K562 (cell line): Measurements from ENCODE around the gene TEX22. TPM values are rescaled to one million over a fixed set of nuclear protein-coding genes. Genes with fewer than 3 reads are reported as not detected.

Experiments
- CXXC5 ChIP-seq: fragments of 250-450 bp; sonication (Bioruptor Pico); IDR thresholded peaks from 2 replicates; pipeline ENCODE4 v1.8.0; 2022; ENCODE audit warnings: inconsistent platforms, mild to moderate bottlenecking, moderate library complexity
- EGR1 ChIP-seq: fragments of 450-650 bp; conservative IDR thresholded peaks from 2 replicates; pipeline ENCODE4 v1.6.1; 2017; ENCODE audit warnings: mild to moderate bottlenecking
- FIP1L1 ChIP-seq: fragments of 200-400 bp; formaldehyde crosslinking; IDR thresholded peaks from 2 replicates; pipeline ENCODE4 v1.6.1; 2018; ENCODE audit warnings: mild to moderate bottlenecking, low read depth, low read length; ENCODE audit not compliant: poor library complexity, severe bottlenecking
- FOXK1 ChIP-seq: sonication (generic); formaldehyde crosslinking; IDR thresholded peaks from 2 replicates; pipeline ENCODE4 v1.8.0; 2022; ENCODE audit warnings: missing genetic modification reagents, mild to moderate bottlenecking, borderline replicate concordance
- GABPA ChIP-seq: fragments of 200-800 bp; sonication (Bioruptor generic); conservative IDR thresholded peaks from 2 replicates; pipeline ENCODE4 v1.6.1; 2016; ENCODE audit warnings: low read depth, missing genetic modification characterization, missing compliant biosample characterization
- HNRNPLL ChIP-seq: fragments of 200-400 bp; formaldehyde crosslinking; IDR thresholded peaks from 2 replicates; pipeline ENCODE4 v1.6.1; 2017; ENCODE audit warnings: low read length, low read depth, mild to moderate bottlenecking; ENCODE audit not compliant: poor library complexity, severe bottlenecking
- POU5F1 ChIP-seq: fragments of 150-350 bp; IDR thresholded peaks from 2 replicates; pipeline ENCODE4 v1.6.1; 2014; ENCODE audit warnings: borderline replicate concordance, low read length, low read depth, mild to moderate bottlenecking; ENCODE audit not compliant: partially characterized antibody
- PTBP1 ChIP-seq: fragments of 200-400 bp; formaldehyde crosslinking; IDR thresholded peaks from 2 replicates; pipeline ENCODE4 v1.6.1; 2017; ENCODE audit warnings: low read depth, low read length
- PURB ChIP-seq: sonication (generic); formaldehyde crosslinking; IDR thresholded peaks from 2 replicates; pipeline ENCODE4 v1.9.0; 2021; ENCODE audit warnings: low read depth, mild to moderate bottlenecking, missing genetic modification reagents
- RB1 ChIP-seq: fragments of 450-650 bp; IDR thresholded peaks from 2 replicates; pipeline ENCODE4 v1.6.1; 2017; ENCODE audit warnings: low read depth, mild to moderate bottlenecking
- RBM17 ChIP-seq: fragments of 200-400 bp; formaldehyde crosslinking; IDR thresholded peaks from 2 replicates; pipeline ENCODE4 v1.6.1; 2017; ENCODE audit warnings: low read depth, mild to moderate bottlenecking, low read length, borderline replicate concordance
- RBM22 ChIP-seq: fragments of 200-400 bp; formaldehyde crosslinking; IDR thresholded peaks from 2 replicates; pipeline ENCODE4 v1.6.1; 2018; ENCODE audit warnings: low read length, low read depth; ENCODE audit not compliant: poor library complexity, severe bottlenecking
- RBM39 ChIP-seq: fragments of 200-400 bp; formaldehyde crosslinking; optimal IDR thresholded peaks from 2 replicates; pipeline ENCODE3; 2018; ENCODE audit warnings: low read depth, low read length
- SMARCA4 ChIP-seq: fragments of 450-650 bp; IDR thresholded peaks from 2 replicates; pipeline ENCODE4 v1.6.1; 2016
- SMARCA5 ChIP-seq: fragments of 450-650 bp; IDR thresholded peaks from 2 replicates; pipeline ENCODE4 v1.6.1; 2016
- SRSF3 ChIP-seq: fragments of 200-400 bp; formaldehyde crosslinking; IDR thresholded peaks from 2 replicates; pipeline ENCODE4 v1.6.1; 2016; ENCODE audit warnings: mild to moderate bottlenecking, low read length, moderate library complexity; ENCODE audit not compliant: insufficient read depth
- TGIF2 ChIP-seq: sonication (generic); formaldehyde crosslinking; IDR thresholded peaks from 2 replicates; pipeline ENCODE4 v1.8.1; 2022; ENCODE audit warnings: mild to moderate bottlenecking, missing genetic modification reagents, moderate library complexity
- U2AF2 ChIP-seq: fragments of 200-400 bp; formaldehyde crosslinking; optimal IDR thresholded peaks from 2 replicates; pipeline ENCODE3; 2017; ENCODE audit warnings: low read depth, mild to moderate bottlenecking, low read length
- XRCC3 ChIP-seq: fragments of 450-650 bp; IDR thresholded peaks from 2 replicates; pipeline ENCODE4 v1.6.1; 2017; ENCODE audit warnings: mild to moderate bottlenecking, moderate library complexity
- ZNF239 ChIP-seq: fragments of 250-450 bp; sonication (Bioruptor Pico); IDR thresholded peaks from 2 replicates; pipeline ENCODE4 v1.4.0; 2020; ENCODE audit warnings: mild to moderate bottlenecking
- ZNF384 ChIP-seq: IDR thresholded peaks from 2 replicates; pipeline ENCODE4 v1.6.1; 2012; ENCODE audit warnings: low read depth, low read length, improper control_type of control experiment
- ZNF766 ChIP-seq: fragments of 200-800 bp; sonication (Bioruptor generic); conservative IDR thresholded peaks from 2 replicates; pipeline ENCODE4 v1.6.1; 2016; ENCODE audit warnings: missing genetic modification characterization, missing compliant biosample characterization
- polyA plus RNA-seq, 8 experiments: library from polyadenylated mRNA; depleted of rRNA in 4 of 8; stranded (reverse) in 5 of 8; unstranded in 3 of 8; fragments of >200 nt; fragmentation: Nextera tagmentation in 2 of 8; fragmentation: Illumina TruSeq in 1 of 8; extraction: Ambion mirVana in 2 of 8; extraction: Trizol in 1 of 8; gene quantifications; 2 replicates each; pipeline versions ENCODE4 v1.2.1 to v1.2.3, GENCODE V29; 2011 to 2014; ENCODE audit warnings: inconsistent platforms in 1 of 8, missing spikeins in 1 of 8
- total RNA-seq, 7 experiments: library from RNA; depleted of rRNA in 6 of 7; stranded (reverse); fragments of >200 nt in 6 of 7; fragmentation: Illumina TruSeq in 2 of 7; extraction: Trizol in 2 of 7; gene quantifications; 2 replicates each; pipeline versions ENCODE4 v1.2.1 to v1.2.3, GENCODE V29; 2011 to 2021; ENCODE audit warnings: low replicate concordance in 1 of 7
- TF ChIP-seq, protein P1 (sequence below): fragments of 450-650 bp; IDR thresholded peaks from 2 replicates; pipeline ENCODE4 v1.7.0; 2016; ENCODE audit warnings: borderline replicate concordance
- TF ChIP-seq, protein P2 (sequence below), 3 experiments: fragments of 200-800 bp in 1 of 3; fragments of 250-450 bp in 1 of 3; fragments of 450-650 bp in 1 of 3; sonication (Bioruptor Pico) in 1 of 3; sonication (Bioruptor generic) in 1 of 3; formaldehyde crosslinking in 1 of 3; IDR thresholded peaks; 2 replicates each; pipeline versions ENCODE4 v1.6.1 to v1.8.0; 2016 to 2022; ENCODE audit warnings: mild to moderate bottlenecking in 2 of 3, missing genetic modification characterization in 2 of 3, missing compliant biosample characterization in 1 of 3, moderate library complexity in 1 of 3

TEX22 gene
- total and polyA plus RNA-seq, 9 of the 15 experiments (the other 6 are each of a cell fraction or from before 2014, with no cell fraction given) = 0.04 to 1.7 (median 0.23) TPM; not detected in 2

DNA sequence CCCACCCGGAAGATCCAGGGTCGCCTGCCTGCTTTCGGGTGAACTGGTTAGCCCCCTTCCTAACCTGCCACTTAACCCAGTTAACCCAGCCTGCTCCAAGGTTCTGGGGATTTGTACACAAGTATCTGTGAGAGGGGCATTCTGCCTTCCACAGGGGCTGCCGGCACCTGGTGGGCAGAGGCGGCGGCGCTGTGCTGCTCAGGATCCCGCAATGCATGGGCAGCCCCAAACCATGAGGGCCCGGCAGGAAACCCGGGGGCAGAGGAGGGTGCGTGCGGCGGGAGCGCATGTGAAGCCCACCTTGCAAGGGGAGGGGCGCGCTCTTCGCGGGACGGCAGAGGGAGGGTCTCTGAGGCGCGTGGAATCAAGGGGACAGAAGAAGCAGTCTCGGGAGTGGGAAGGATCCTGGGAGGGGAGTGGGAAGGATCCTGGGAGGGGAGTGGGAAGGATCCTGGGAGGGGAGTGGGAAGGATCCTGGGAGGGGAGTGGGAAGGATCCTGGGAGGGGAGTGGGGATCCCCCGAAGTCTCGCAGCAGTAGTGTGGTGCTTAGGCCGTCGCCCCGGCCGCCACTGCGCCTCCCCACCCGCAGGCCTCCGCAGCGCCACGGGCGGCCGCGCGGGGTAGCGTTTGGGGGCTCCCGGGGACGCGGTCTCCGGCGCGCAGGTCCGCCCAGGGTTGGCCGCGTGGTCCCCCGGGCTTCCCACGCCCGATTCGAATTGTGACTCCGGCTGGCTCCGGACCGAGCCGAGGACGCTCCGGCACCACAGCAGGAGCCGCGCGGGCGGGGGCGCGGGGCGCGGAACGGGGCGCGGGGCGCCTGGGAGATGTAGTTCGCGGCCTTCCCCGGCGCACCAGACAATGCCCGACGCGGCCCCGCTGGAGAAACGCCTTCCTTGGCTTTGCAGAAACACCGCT lies 16.4 kb downstream of the TEX22 start (continued):
- TF ChIP-seq RBM17 (no peak), U2AF2 (no peak), RBM22 (no peak), ZNF239 (CRISPR knock-in tag) (no peak), SRSF3 (no peak), FIP1L1 (no peak), EGR1 (peak; percentile 36), RB1 (peak; percentile 65; the same call in 1 of the 2 replicates), SMARCA5 (no peak), RBM39 (no peak), POU5F1 (no peak), PURB (CRISPR knock-in tag) (no peak), CXXC5 (CRISPR knock-in tag) (peak; percentile 81), FOXK1 (CRISPR knock-in tag) (no peak), ZNF384 (no peak), XRCC3 (no peak), TGIF2 (no peak), GABPA (tag) (0 out of 2 replicates have a peak, but pooled peaks have one; percentile 45), ZNF766 (CRISPR knock-in tag) (no peak), SMARCA4 (no peak), HNRNPLL (no peak), PTBP1 (no peak)
- TF ChIP-seq, protein P1, sequence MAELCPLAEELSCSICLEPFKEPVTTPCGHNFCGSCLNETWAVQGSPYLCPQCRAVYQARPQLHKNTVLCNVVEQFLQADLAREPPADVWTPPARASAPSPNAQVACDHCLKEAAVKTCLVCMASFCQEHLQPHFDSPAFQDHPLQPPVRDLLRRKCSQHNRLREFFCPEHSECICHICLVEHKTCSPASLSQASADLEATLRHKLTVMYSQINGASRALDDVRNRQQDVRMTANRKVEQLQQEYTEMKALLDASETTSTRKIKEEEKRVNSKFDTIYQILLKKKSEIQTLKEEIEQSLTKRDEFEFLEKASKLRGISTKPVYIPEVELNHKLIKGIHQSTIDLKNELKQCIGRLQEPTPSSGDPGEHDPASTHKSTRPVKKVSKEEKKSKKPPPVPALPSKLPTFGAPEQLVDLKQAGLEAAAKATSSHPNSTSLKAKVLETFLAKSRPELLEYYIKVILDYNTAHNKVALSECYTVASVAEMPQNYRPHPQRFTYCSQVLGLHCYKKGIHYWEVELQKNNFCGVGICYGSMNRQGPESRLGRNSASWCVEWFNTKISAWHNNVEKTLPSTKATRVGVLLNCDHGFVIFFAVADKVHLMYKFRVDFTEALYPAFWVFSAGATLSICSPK = no peak
- TF ChIP-seq, protein P2, sequence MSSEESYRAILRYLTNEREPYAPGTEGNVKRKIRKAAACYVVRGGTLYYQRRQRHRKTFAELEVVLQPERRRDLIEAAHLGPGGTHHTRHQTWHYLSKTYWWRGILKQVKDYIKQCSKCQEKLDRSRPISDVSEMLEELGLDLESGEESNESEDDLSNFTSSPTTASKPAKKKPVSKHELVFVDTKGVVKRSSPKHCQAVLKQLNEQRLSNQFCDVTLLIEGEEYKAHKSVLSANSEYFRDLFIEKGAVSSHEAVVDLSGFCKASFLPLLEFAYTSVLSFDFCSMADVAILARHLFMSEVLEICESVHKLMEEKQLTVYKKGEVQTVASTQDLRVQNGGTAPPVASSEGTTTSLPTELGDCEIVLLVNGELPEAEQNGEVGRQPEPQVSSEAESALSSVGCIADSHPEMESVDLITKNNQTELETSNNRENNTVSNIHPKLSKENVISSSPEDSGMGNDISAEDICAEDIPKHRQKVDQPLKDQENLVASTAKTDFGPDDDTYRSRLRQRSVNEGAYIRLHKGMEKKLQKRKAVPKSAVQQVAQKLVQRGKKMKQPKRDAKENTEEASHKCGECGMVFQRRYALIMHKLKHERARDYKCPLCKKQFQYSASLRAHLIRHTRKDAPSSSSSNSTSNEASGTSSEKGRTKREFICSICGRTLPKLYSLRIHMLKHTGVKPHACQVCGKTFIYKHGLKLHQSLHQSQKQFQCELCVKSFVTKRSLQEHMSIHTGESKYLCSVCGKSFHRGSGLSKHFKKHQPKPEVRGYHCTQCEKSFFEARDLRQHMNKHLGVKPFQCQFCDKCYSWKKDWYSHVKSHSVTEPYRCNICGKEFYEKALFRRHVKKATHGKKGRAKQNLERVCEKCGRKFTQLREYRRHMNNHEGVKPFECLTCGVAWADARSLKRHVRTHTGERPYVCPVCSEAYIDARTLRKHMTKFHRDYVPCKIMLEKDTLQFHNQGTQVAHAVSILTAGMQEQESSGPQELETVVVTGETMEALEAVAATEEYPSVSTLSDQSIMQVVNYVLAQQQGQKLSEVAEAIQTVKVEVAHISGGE (CRISPR knock-in tag; IDR thresholded peaks at IDR 0.05) = no peak; a peak in 1 of 6 replicates
